Measurements from ENCODE around the gene DAB2IP.

DNA sequence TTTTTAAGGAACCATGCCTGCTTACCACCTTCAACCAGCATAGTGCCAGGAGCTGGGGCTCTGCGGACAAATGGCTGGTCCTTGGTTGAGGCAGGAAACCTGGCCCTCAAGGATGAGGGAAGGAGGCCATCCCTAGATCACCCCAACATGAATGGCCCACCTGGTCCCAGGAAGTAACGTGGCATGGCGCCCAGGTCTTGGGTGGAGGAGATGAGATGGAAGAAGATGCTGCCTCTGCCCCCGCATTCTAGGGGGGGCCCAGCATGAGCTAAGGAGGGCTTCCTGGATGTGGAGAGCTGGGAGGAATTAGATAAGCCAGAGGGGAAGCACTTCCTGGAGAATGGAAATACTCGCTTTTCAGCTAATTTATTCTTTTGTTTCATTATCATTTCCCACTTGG, 95.0 kb downstream of the DAB2IP start:
- TF ChIP-seq, protein P1, sequence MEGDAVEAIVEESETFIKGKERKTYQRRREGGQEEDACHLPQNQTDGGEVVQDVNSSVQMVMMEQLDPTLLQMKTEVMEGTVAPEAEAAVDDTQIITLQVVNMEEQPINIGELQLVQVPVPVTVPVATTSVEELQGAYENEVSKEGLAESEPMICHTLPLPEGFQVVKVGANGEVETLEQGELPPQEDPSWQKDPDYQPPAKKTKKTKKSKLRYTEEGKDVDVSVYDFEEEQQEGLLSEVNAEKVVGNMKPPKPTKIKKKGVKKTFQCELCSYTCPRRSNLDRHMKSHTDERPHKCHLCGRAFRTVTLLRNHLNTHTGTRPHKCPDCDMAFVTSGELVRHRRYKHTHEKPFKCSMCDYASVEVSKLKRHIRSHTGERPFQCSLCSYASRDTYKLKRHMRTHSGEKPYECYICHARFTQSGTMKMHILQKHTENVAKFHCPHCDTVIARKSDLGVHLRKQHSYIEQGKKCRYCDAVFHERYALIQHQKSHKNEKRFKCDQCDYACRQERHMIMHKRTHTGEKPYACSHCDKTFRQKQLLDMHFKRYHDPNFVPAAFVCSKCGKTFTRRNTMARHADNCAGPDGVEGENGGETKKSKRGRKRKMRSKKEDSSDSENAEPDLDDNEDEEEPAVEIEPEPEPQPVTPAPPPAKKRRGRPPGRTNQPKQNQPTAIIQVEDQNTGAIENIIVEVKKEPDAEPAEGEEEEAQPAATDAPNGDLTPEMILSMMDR (conservative IDR thresholded peaks at IDR 0.05) = no peak
- TF ChIP-seq ZFX (IDR thresholded peaks at IDR 0.05) = no peak
